ENCODE results near the gene PNMA6E.

GRCh38 chrX:153433781-153434285 lies 32.7 kb upstream of the PNMA6E start:
- TF ChIP-seq POLR2AphosphoS5 (IDR thresholded peaks at IDR 0.05) (no peak), RAD21 (conservative IDR thresholded peaks at IDR 0.05) (no peak)
- TF ChIP-seq, protein P1, sequence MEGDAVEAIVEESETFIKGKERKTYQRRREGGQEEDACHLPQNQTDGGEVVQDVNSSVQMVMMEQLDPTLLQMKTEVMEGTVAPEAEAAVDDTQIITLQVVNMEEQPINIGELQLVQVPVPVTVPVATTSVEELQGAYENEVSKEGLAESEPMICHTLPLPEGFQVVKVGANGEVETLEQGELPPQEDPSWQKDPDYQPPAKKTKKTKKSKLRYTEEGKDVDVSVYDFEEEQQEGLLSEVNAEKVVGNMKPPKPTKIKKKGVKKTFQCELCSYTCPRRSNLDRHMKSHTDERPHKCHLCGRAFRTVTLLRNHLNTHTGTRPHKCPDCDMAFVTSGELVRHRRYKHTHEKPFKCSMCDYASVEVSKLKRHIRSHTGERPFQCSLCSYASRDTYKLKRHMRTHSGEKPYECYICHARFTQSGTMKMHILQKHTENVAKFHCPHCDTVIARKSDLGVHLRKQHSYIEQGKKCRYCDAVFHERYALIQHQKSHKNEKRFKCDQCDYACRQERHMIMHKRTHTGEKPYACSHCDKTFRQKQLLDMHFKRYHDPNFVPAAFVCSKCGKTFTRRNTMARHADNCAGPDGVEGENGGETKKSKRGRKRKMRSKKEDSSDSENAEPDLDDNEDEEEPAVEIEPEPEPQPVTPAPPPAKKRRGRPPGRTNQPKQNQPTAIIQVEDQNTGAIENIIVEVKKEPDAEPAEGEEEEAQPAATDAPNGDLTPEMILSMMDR (IDR thresholded peaks at IDR 0.05; ENCODE audit: poor library complexity, severe bottlenecking) = no peak
